NCI-H146 treated with DMSO at 0.1 percent for 48 hours (cell line): Measurements from ENCODE around the gene RAD23B.
"Not testable (repeated sequence)": the region's sequence is repeated elsewhere in the genome, so short reads cannot be mapped to it uniquely, and the experiment has no call there.

ENCODE experiments used
- DNase-seq: peaks from one replicate; lab custom pipeline; 2025; ENCODE audit not compliant: unreplicated experiment; lab: John Stamatoyannopoulos, UW

Gene RAD23B

DNA sequence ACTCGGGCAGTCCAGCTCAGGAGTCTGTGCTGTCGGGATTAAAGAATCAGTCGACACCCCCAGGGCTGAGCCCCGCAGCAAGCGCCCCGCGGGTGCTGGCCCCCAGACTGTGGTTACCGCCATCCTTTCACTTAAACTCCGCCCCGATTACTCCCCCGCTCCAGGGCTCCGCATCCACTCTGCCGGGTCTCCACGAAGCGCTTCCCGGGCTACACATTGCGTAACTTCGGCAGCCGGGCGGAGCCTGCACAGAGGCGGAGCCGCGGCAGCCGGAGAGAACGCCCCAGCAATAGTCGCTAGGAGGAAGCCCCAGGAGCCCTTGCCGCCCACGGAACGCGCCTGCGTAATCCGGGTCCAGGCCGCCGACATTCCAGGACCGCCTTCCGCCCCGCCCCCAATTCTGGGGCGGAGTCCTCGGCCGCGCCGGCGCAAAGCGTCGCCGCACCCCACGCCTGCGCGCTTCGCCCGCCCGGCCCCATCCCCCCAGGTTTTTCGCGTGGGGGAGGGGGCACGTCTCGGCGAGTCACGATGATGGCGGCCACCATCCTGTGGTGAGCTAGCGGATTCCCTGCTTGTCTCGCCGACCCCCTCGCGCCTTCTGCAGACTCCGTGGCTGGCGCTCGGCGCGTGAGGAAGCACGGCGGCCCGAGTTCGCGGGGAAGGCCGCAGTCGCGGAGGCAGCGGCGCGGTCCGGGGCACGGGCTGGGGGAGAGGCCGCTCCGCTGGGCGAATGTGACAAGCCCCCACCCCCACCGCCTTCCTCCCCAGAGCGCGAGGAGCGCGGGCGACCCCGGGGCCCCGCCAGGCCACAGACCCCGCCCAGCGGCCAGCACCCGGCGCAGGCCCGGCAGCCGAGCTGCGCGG, at the start of gene RAD23B:
Gene RAD23B (plus strand): TSS at position 521 of the 864 bp plus-strand sequence. CDS start 351 bp downstream, outside the sequence.
- peak; percentile 85 for DNase-seq

DNA sequence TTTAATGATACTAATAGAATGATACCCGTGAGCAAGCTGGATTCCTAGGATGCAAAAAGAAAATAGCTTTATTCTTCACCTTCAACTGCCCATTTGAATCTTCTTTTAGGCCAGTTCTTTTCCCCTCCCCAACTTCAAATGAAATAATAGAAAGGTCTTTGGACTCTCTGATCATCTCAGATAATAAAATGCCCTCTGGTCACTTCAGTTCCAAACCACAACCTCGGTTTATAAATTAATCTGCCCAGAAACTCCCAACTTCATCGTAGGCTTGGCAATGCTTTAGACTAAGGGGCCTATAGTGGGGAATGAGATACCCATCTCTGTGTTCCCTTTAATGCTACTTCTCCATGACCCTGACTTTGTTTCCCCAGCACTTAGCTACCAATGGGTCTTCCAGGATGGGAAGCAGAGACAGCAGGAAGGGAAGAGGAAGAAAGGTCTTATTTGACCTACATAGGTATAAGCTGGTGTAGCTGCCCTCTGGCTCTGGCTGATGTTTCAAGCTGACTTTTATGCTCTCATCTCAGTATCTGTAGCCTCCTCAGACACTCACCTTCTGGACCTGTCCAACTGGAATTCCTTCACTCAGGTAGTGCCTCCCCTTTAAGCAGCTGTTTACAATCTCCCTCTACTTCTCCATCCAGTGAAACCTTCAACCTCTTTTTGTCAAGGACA, 47.2 kb upstream of the RAD23B start:
- DNase-seq: no peak

DNA sequence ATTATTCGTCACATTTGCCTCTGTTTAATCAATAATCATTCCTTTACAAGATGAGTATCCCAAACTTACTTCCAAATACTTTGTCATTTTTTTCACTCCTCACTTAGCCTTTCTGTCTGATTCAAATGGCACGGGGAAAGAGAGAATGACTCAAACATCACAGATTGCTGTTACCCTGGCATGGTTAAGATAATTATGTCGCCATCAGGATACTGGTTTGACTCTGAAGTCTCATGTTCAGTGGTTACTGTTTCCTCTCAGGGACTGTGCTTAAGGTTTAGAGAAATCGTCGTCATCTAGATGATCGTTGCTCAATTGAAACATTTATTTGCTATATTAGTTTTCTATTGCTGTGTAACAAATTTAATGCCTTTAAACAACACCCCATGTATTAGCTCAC, 45.2 kb upstream of the RAD23B start:
- no peak for DNase-seq

GRCh38 chr9:107239474-107239873, 43.6 kb upstream of the RAD23B start:
- DNase-seq: no peak

GRCh38 chr9:107240260-107240659, 42.8 kb upstream of the RAD23B start:
- DNase-seq: no peak

- no peak for DNase-seq
Observed at GRCh38 chr9:107242073-107243030, 40.7 kb upstream of the RAD23B start.

DNA sequence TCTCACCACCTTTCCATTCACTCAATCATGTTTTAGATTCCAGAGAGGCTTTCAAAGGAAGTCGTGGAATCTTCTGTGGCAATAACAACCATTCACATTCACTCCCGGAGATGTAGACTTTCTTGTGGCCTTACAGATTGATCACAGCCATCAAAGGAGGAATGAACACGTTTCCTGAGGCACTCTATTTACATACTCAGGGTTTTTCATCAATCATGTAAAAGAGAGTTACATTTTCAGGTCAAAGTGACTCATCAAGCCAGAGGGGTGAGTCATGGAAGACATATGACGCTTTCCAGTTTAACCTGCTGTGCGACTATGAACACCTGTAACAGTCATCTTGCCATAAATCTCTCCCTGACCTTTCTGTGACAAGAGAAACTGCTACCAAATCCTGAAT, 39.3 kb upstream of the RAD23B start:
- DNase-seq: peak; percentile 36

GRCh38 chr9:107246259-107247254, 36.5 kb upstream of the RAD23B start:
- no peak for DNase-seq

DNA sequence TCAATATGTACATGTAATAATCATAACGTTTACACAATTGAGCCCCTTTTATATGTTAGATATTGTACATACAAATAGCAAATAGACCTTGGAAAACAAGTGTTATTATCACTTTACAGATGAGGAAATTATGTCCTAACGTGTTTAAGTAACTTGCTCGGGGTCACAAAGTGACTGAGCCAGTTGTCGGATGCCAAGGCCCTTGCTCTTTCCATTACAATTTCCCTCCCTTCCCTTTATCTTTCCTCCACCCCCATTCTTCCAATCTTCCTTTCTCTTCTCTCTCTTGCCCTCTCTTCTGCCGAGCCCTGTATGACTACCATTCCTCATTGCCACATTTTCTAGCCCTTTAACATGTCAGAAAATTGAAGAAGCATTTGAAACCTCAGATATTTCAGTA, 34.4 kb upstream of the RAD23B start:
- DNase-seq: no peak

GRCh38 chr9:107249131-107249533, 33.9 kb upstream of the RAD23B start:
- no peak for DNase-seq

GRCh38 chr9:107249665-107250285, 33.3 kb upstream of the RAD23B start:
- DNase-seq: no peak

DNA sequence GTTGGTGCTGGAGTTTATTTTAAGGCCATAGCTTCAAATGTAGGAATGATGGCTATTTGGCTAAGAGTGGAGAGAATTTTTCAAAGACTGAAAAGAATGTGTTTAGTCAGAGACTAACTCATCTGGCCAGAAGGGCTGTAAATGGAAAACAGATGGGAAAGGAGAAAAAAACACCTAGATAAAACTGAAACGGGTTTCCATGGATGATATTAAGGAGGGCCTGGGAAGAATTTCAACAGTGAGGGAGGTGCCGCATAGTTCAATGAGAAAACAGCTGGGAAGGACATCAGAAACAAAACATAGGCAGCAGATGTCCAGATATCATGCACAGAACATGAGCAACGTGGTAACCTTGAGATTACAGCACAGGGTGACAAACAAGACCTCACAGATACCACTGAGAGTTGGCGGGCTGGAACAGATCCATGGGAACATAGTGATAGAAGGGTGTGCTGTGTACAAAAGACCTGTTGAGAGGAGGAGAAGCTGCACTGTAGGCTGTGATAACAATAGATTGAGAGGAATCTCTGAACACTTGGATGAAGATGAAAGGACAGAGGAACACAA, 31.2 kb upstream of the RAD23B start:
- DNase-seq: no peak

DNA sequence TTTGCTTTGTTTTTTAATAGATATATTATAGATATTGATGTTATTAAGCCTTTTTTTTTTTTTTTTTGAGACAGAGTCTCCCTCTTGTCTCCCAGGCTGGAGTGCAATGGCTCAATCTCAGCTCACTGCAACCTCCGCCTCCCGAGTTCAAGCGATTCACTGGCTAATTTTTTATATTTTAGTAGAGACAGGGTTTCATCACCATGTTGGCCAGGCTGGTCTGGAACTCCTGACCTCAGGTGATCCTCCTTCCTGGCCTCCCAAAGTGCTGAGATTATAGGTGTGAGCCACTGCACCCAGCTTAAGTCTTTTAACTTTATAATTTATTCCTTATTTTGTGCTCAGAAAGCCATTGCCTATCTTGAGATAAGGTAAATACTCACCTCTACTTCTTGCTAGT, 24.2 kb upstream of the RAD23B start:
- no peak for DNase-seq

GRCh38 chr9:107259751-107260313, 23.2 kb upstream of the RAD23B start:
- not testable (repeated sequence) for DNase-seq

- no peak for DNase-seq
Observed at GRCh38 chr9:107260437-107261081, 22.5 kb upstream of the RAD23B start.

DNA sequence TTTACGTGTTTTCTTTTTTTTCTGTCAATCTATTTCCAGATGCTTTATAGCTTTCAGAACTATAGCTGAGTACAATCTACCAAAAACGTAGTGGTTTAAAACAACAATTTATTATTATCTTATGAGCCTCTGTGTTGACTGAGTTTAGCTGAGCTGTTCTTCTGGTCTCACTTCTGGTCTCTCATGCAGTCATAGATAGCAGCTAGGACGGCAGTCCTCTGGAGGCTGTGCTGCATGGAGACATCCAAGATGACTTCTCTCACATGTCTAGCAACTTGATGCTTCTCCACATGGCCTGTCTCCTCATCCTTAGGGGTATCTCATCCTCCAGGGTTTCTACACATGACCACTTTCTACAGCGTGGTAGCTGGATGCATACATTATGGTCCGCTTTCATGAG, 22.0 kb upstream of the RAD23B start:
- DNase-seq: no peak

DNA sequence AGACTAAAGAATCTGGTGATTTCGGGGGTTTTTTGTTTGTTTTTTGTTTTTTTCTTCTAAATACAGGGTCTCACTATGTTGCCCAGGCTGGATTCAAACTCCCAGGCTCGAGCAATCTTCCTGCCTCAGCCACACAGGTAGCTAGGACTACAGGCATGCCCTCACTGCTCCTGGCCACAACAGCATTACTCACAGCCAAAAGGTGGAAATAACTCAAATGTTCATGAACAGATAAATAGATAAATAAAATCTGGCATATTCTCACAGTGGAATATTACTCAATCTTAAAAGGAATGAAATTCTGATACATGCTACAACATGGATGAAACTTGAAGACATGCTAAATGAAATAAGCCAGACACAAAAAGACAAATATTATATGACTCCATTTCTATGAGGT, 19.8 kb upstream of the RAD23B start:
- no peak for DNase-seq

- DNase-seq: no peak
Observed at GRCh38 chr9:107266624-107267368, 16.3 kb upstream of the RAD23B start.
